ENCODE measurements around the gene ACTR6. TPM values are rescaled to one million over a fixed set of nuclear protein-coding genes. Genes with fewer than 3 reads are reported as not detected.
A peak's percentile ranks its signal among the peaks of the same experiment; 100 is the strongest.
"Not testable (repeated sequence)": the region's sequence is repeated elsewhere in the genome, so short reads cannot be mapped to it uniquely, and the experiment has no call there.

Gene ACTR6
- total and polyA plus RNA-seq, 3 experiments from 2014 or later, result 35.1 to 41.8 (median 36.6) TPM

- Mint-ChIP-seq H3K27me3 (no peaks in the 10 kb centered on the region), H3K27ac (peak overlapping the region in 3 of 8 donors; percentile 30 to 68 (median 43)), H3K36me3 (peaks cover 4 to 83% (median 12%) of the 10 kb centered on the region in 3 donors), H3K4me3 (no peak overlapping the region), H3K9me3 (no peaks in the 10 kb centered on the region), H3K4me1 (peaks cover 0 to 8% (median 4%) of the 10 kb centered on the region in 3 donors)
- H3K27me3 ChIP-seq (ENCODE audit: insufficient read depth, low read length, poor library complexity, severe bottlenecking), result no peaks in the 10 kb centered on the region
- DNase-seq, result no peak
- H3K4me1 ChIP-seq (ENCODE audit: insufficient read depth, low read length), result no peaks in the 10 kb centered on the region
- H3K4me3 ChIP-seq (ENCODE audit: low read length), result no peak overlapping the region
- ChIA-PET CTCF (no interaction called here), POLR2A (no interaction called here)
- no peaks in the 10 kb centered on the region for H3K9me3 ChIP-seq (ENCODE audit: low read length)
- no peak overlapping the region for H3K27ac ChIP-seq (ENCODE audit: low read depth, low read length)
- H3K36me3 ChIP-seq (ENCODE audit: insufficient read depth, low read length), result peaks cover 49% of the 10 kb centered on the region
Measured at GRCh38 chr12:100214518-100214917, 13.9 kb downstream of the ACTR6 start.

GRCh38 chr12:100215209-100215608 is 14.6 kb downstream of the ACTR6 start:
- Histone ChIP-seq H3K4me3 (ENCODE audit: low read length) (no peak overlapping the region), H3K27ac (ENCODE audit: low read depth, low read length) (no peak overlapping the region), H3K36me3 (ENCODE audit: insufficient read depth, low read length) (peaks cover 43% of the 10 kb centered on the region), H3K9me3 (ENCODE audit: low read length) (no peaks in the 10 kb centered on the region), H3K4me1 (ENCODE audit: insufficient read depth, low read length) (no peaks in the 10 kb centered on the region), H3K27me3 (ENCODE audit: insufficient read depth, low read length, poor library complexity, severe bottlenecking) (no peaks in the 10 kb centered on the region)
- H3K9me3 Mint-ChIP-seq, result no peaks in the 10 kb centered on the region
- POLR2A ChIA-PET, result no interaction called here
- H3K27ac Mint-ChIP-seq, result peak overlapping the region in 1 of 8 donors; percentile 63
- peaks cover 0 to 8% (median 4%) of the 10 kb centered on the region in 3 donors for H3K4me1 Mint-ChIP-seq
- peaks cover 4 to 83% (median 12%) of the 10 kb centered on the region in 3 donors for H3K36me3 Mint-ChIP-seq
- CTCF ChIA-PET, result no interaction called here
- no peak for DNase-seq
- H3K4me3 Mint-ChIP-seq, result no peak overlapping the region
- no peaks in the 10 kb centered on the region for H3K27me3 Mint-ChIP-seq

GRCh38 chr12:100216337-100216736 is 15.7 kb downstream of the ACTR6 start:
- ChIA-PET CTCF (interaction anchor here (0.8 kb wide), 1 partner anchor 13 kb away, joined by 3 read pairs; no protein-coding TSS in a partner anchor), POLR2A (no interaction called here)
- Mint-ChIP-seq H3K27me3 (no peaks in the 10 kb centered on the region), H3K4me1 (peaks cover 0 to 8% (median 4%) of the 10 kb centered on the region in 3 donors), H3K36me3 (peaks cover 0 to 84% (median 13%) of the 10 kb centered on the region in 3 donors), H3K27ac (peak overlapping the region in 1 of 8 donors; percentile 45), H3K9me3 (no peaks in the 10 kb centered on the region), H3K4me3 (no peak overlapping the region)
- Histone ChIP-seq H3K4me3 (ENCODE audit: low read length) (no peak overlapping the region), H3K4me1 (ENCODE audit: insufficient read depth, low read length) (no peaks in the 10 kb centered on the region), H3K27me3 (ENCODE audit: insufficient read depth, low read length, poor library complexity, severe bottlenecking) (no peaks in the 10 kb centered on the region), H3K9me3 (ENCODE audit: low read length) (no peaks in the 10 kb centered on the region), H3K36me3 (ENCODE audit: insufficient read depth, low read length) (peaks cover 35% of the 10 kb centered on the region), H3K27ac (ENCODE audit: low read depth, low read length) (no peak overlapping the region)
- DNase-seq, result no peak

- Mint-ChIP-seq H3K27ac (peak overlapping the region in 1 of 8 donors; percentile 24), H3K4me1 (peaks cover 0 to 8% (median 3%) of the 10 kb centered on the region in 3 donors), H3K9me3 (no peaks in the 10 kb centered on the region), H3K27me3 (no peaks in the 10 kb centered on the region), H3K4me3 (no peak overlapping the region), H3K36me3 (peaks cover 4 to 79% (median 20%) of the 10 kb centered on the region in 3 donors)
- POLR2A ChIA-PET, result no interaction called here
- Histone ChIP-seq H3K27me3 (ENCODE audit: insufficient read depth, low read length, poor library complexity, severe bottlenecking) (no peaks in the 10 kb centered on the region), H3K4me3 (ENCODE audit: low read length) (no peak overlapping the region), H3K36me3 (ENCODE audit: insufficient read depth, low read length) (peaks cover 37% of the 10 kb centered on the region), H3K4me1 (ENCODE audit: insufficient read depth, low read length) (no peaks in the 10 kb centered on the region), H3K9me3 (ENCODE audit: low read length) (no peaks in the 10 kb centered on the region), H3K27ac (ENCODE audit: low read depth, low read length) (no peak overlapping the region)
- CTCF ChIA-PET, result no interaction called here
- no peak for DNase-seq
Measured at GRCh38 chr12:100219328-100220109, 18.9 kb downstream of the ACTR6 start.

- Mint-ChIP-seq H3K27me3 (peaks cover 0 to 1% of the 10 kb centered on the region in 2 donors), H3K36me3 (peaks cover 4 to 79% (median 16%) of the 10 kb centered on the region in 3 donors), H3K4me1 (peaks cover 0 to 1% (median 0%) of the 10 kb centered on the region in 3 donors), H3K27ac (no peak overlapping the region), H3K4me3 (no peak overlapping the region), H3K9me3 (no peaks in the 10 kb centered on the region)
- Histone ChIP-seq H3K4me3 (ENCODE audit: low read length) (no peak overlapping the region), H3K27me3 (ENCODE audit: insufficient read depth, low read length, poor library complexity, severe bottlenecking) (no peaks in the 10 kb centered on the region), H3K4me1 (ENCODE audit: insufficient read depth, low read length) (no peaks in the 10 kb centered on the region), H3K9me3 (ENCODE audit: low read length) (no peaks in the 10 kb centered on the region), H3K36me3 (ENCODE audit: insufficient read depth, low read length) (peaks cover 23% of the 10 kb centered on the region), H3K27ac (ENCODE audit: low read depth, low read length) (no peak overlapping the region)
- POLR2A ChIA-PET, result no interaction called here
- CTCF ChIA-PET, result no interaction called here
- DNase-seq, result no peak
Measured at GRCh38 chr12:100221523-100221922, 20.9 kb downstream of the ACTR6 start.

- H3K27me3 ChIP-seq (ENCODE audit: insufficient read depth, low read length, poor library complexity, severe bottlenecking); H3K4me3 Mint-ChIP-seq; H3K9me3 Mint-ChIP-seq; CTCF ChIA-PET; H3K4me3 ChIP-seq (ENCODE audit: low read length); H3K4me1 ChIP-seq (ENCODE audit: insufficient read depth, low read length); H3K27ac ChIP-seq (ENCODE audit: low read depth, low read length); H3K27me3 Mint-ChIP-seq; H3K9me3 ChIP-seq (ENCODE audit: low read length); DNase-seq; H3K4me1 Mint-ChIP-seq; POLR2A ChIA-PET: not testable (repeated sequence)
- Mint-ChIP-seq H3K36me3 (peaks cover 4 to 76% (median 14%) of the 10 kb centered on the region in 3 donors), H3K27ac (peak overlapping the region in 1 of 8 donors; percentile 54)
- peaks cover 23% of the 10 kb centered on the region for H3K36me3 ChIP-seq (ENCODE audit: insufficient read depth, low read length)
Measured at GRCh38 chr12:100222173-100222572, 21.6 kb downstream of the ACTR6 start.

GRCh38 chr12:100225491-100225890 is 24.9 kb downstream of the ACTR6 start:
- Mint-ChIP-seq H3K27me3 (peaks cover 0 to 1% of the 10 kb centered on the region in 2 donors), H3K4me1 (peaks cover 0 to 2% (median 0%) of the 10 kb centered on the region in 3 donors), H3K4me3 (no peak overlapping the region), H3K27ac (no peak overlapping the region), H3K9me3 (no peaks in the 10 kb centered on the region), H3K36me3 (peaks cover 4 to 48% (median 14%) of the 10 kb centered on the region in 3 donors)
- Histone ChIP-seq H3K4me3 (ENCODE audit: low read length) (no peak overlapping the region), H3K27me3 (ENCODE audit: insufficient read depth, low read length, poor library complexity, severe bottlenecking) (no peaks in the 10 kb centered on the region), H3K9me3 (ENCODE audit: low read length) (no peaks in the 10 kb centered on the region), H3K4me1 (ENCODE audit: insufficient read depth, low read length) (no peaks in the 10 kb centered on the region), H3K27ac (ENCODE audit: low read depth, low read length) (no peak overlapping the region), H3K36me3 (ENCODE audit: insufficient read depth, low read length) (peaks cover 10% of the 10 kb centered on the region)
- POLR2A ChIA-PET, result no interaction called here
- DNase-seq, result no peak
- CTCF ChIA-PET, result interaction anchor here (1.4 to 2.0 kb wide), 2 partner anchors 9 kb away, joined by 5 to 8 read pairs; no protein-coding TSS in a partner anchor

GRCh38 chr12:100229036-100229635 is 28.5 kb downstream of the ACTR6 start:
- Mint-ChIP-seq H3K27ac (peak overlapping the region in 3 of 8 donors; percentile 42 to 57 (median 51)), H3K27me3 (peaks cover 0 to 1% of the 10 kb centered on the region in 2 donors), H3K36me3 (peaks cover 0 to 21% (median 4%) of the 10 kb centered on the region in 3 donors), H3K9me3 (no peaks in the 10 kb centered on the region), H3K4me3 (no peak overlapping the region), H3K4me1 (peaks cover 0 to 2% (median 0%) of the 10 kb centered on the region in 3 donors)
- no peak for DNase-seq
- Histone ChIP-seq H3K4me1 (ENCODE audit: insufficient read depth, low read length) (no peaks in the 10 kb centered on the region), H3K9me3 (ENCODE audit: low read length) (no peaks in the 10 kb centered on the region), H3K4me3 (ENCODE audit: low read length) (no peak overlapping the region), H3K36me3 (ENCODE audit: insufficient read depth, low read length) (no peaks in the 10 kb centered on the region), H3K27me3 (ENCODE audit: insufficient read depth, low read length, poor library complexity, severe bottlenecking) (no peaks in the 10 kb centered on the region), H3K27ac (ENCODE audit: low read depth, low read length) (no peak overlapping the region)
- ChIA-PET POLR2A (no interaction called here), CTCF (interaction anchor here (1.0 kb wide), 1 partner anchor 13 kb away, joined by 3 read pairs; no protein-coding TSS in a partner anchor)

Measured in CD8-positive, alpha-beta memory T cell (primary cell).